ENCODE results near the gene UBR3.

Gene UBR3

DNA sequence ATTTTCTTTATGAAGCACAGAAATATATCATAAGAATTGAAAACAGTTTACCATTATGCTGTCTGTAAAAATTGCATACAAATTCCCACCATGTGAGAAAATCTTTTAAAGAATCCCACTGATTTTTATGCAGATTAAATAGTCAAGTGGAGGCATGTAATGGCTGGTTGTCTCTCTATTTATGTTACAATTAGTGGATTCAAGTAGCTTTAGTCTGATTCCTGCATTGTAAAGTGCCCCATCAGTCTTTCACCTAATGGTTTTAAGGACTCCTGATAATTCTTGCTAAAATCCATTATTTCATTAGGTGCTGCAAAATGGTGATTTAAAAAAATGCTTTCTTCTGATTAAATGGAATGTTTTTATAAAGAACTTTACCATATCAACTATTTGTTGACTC lies 202.3 kb downstream of the UBR3 start:
- Histone ChIP-seq H3K9me3 (replicated peaks; ENCODE audit: low read length) (no peaks in the 10 kb centered on the region), H3K4me1 (ENCODE audit: control insufficient read depth, insufficient read depth, low read length) (no peaks in the 10 kb centered on the region), H3K4me2 (ENCODE audit: low read length) (no peak overlapping the region), H3K9ac (ENCODE audit: low read depth, low read length) (no peak overlapping the region), H3K27me3 (ENCODE audit: control insufficient read depth, insufficient read depth, low read length) (no peaks in the 10 kb centered on the region), H3K36me3 (ENCODE audit: insufficient read depth, low read length) (peaks cover 27% of the 10 kb centered on the region), H3K4me3 (ENCODE audit: low read length) (no peak overlapping the region)

DNA sequence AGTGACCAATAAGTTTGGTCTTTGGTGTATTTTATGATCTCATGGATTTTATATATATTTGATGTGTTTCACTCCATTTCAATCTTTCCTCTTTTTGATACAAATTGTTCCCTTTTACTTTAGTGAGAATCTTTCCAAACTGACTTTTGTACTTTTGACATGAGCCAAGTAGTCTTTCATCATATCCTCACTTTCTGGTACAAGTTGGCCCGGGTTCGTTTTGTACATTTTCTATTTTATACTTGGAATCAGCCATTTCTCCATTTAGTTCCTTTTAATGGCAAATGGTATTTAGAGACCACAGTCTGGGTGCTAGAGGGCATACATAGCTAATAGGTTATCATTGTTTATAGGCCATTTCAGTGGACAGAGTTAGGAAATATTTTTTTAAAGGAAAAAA lies 202.8 kb downstream of the UBR3 start:
- Histone ChIP-seq H3K36me3 (ENCODE audit: insufficient read depth, low read length) (peaks cover 27% of the 10 kb centered on the region), H3K4me3 (ENCODE audit: low read length) (no peak overlapping the region), H3K9ac (ENCODE audit: low read depth, low read length) (no peak overlapping the region), H3K4me1 (ENCODE audit: control insufficient read depth, insufficient read depth, low read length) (no peaks in the 10 kb centered on the region), H3K27me3 (ENCODE audit: control insufficient read depth, insufficient read depth, low read length) (no peaks in the 10 kb centered on the region), H3K9me3 (replicated peaks; ENCODE audit: low read length) (no peaks in the 10 kb centered on the region), H3K4me2 (ENCODE audit: low read length) (no peak overlapping the region)

DNA sequence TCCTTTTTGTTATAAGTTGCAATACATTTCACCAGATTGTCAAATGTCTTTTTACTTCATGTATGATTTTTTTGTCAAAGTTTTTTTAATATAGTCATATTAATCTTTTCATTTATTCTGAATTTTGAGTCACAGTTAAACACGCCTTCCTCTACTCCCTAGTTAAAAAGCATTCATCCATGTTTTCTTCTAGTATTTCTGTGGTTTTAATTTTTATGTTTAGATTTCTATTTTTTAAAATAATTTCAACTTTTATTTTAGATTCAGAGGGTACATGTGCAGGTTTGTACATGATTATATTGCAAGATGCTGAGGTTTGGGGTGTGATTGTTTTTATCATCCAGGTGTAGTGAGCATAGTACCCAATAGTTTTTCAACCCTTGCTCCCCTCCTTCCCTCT lies 204.0 kb downstream of the UBR3 start:
- H3K4me1 ChIP-seq (ENCODE audit: control insufficient read depth, insufficient read depth, low read length), result no peaks in the 10 kb centered on the region

DNA sequence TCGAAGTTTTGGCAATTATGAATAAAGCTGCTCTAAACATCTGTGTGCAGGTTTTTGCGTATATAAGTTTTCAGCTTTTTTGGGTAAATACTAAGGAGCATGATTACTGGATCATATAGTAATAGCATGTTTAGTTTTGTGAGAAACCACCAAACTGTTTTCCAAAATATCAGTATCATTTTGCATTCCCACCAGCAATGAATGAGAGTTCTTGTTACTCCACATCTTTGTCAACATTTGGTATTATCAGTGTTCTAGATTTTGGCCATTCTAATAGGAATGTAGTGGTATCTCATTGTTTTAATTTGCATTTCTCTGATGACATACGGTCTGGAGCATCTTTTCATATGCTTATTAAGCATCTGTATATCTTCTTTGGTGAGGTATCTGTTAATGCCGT lies 207.3 kb downstream of the UBR3 start:
- H3K4me1 ChIP-seq (ENCODE audit: control insufficient read depth, insufficient read depth, low read length), result no peaks in the 10 kb centered on the region
- no peak overlapping the region for H3K9ac ChIP-seq (ENCODE audit: low read depth, low read length)

More for the DNA sequence above, 204.0 kb downstream of the UBR3 start:
- H3K27me3 ChIP-seq (ENCODE audit: control insufficient read depth, insufficient read depth, low read length), result no peaks in the 10 kb centered on the region
- H3K4me2 ChIP-seq (ENCODE audit: low read length), result no peak overlapping the region
- H3K9ac ChIP-seq (ENCODE audit: low read depth, low read length), result no peak overlapping the region
- no peak overlapping the region for H3K4me3 ChIP-seq (ENCODE audit: low read length)
- H3K36me3 ChIP-seq (ENCODE audit: insufficient read depth, low read length), result peaks cover 22% of the 10 kb centered on the region
- no peaks in the 10 kb centered on the region for H3K9me3 ChIP-seq (replicated peaks; ENCODE audit: low read length)

DNA sequence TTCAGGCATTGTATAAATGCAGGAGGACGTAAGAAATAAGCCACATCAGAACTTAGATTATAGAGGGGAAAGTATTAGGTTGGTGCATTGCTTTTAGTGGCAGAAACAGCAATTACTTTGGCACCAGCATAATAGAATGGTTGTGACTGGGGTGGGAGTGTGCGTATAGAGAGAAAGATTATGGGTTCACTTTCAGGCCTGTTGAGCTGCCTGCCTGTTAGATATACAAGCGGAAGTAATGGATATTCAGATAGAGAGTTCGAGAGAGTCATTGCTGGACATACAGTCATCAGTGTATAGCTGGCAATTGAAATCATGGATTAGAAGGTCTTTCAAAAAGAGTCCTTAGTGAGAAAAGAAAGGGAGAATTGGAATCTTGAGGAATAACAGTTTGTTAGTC lies 211.5 kb downstream of the UBR3 start:
- Histone ChIP-seq H3K27me3 (ENCODE audit: control insufficient read depth, insufficient read depth, low read length) (no peaks in the 10 kb centered on the region), H3K4me2 (ENCODE audit: low read length) (no peak overlapping the region), H3K9ac (ENCODE audit: low read depth, low read length) (no peak overlapping the region), H3K4me3 (ENCODE audit: low read length) (no peak overlapping the region), H3K9me3 (replicated peaks; ENCODE audit: low read length) (no peaks in the 10 kb centered on the region), H3K36me3 (ENCODE audit: insufficient read depth, low read length) (peaks cover 8% of the 10 kb centered on the region), H3K4me1 (ENCODE audit: control insufficient read depth, insufficient read depth, low read length) (no peaks in the 10 kb centered on the region)

More for the DNA sequence above, 207.3 kb downstream of the UBR3 start:
- Histone ChIP-seq H3K27me3 (ENCODE audit: control insufficient read depth, insufficient read depth, low read length) (no peaks in the 10 kb centered on the region), H3K36me3 (ENCODE audit: insufficient read depth, low read length) (peaks cover 16% of the 10 kb centered on the region), H3K9me3 (replicated peaks; ENCODE audit: low read length) (no peaks in the 10 kb centered on the region), H3K4me3 (ENCODE audit: low read length) (no peak overlapping the region), H3K4me2 (ENCODE audit: low read length) (no peak overlapping the region)

DNA sequence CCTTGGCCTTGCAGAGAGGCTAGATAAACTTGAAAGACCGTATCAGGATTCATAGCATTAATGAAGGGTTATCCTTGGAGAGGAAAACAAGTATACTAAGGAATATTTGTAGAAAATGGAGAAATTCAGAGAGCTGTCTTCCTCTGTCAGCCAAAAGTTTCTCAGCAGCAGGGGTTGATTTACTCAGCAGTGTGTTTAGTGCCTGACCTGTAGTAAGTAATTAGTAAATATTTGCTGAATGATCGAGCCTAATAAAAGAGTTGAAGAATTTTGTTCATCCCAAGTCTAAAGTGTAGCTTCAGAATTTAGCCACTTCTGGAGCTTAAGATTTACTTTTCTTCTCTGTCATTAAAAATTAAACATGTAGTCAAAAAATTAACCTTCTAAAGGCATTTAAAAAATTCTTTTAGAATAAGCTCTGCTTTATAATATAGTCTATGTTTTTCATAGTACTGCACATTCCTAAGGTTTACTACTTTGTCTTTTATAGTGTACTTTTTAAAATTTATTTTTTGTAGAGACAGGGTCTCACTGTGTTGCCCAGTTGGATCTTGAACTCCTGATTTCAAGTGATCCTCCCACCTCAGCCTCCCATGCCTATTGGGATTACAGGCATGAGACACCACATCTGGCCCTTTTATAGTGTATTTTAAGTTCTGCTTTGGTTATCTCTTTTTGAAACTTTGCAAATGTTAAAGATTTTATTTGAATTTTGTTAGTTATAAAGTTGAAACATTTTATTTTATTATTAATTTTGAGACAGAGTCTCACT lies 212.3 kb downstream of the UBR3 start:
- no peaks in the 10 kb centered on the region for H3K27me3 ChIP-seq (ENCODE audit: control insufficient read depth, insufficient read depth, low read length)
- H3K9ac ChIP-seq (ENCODE audit: low read depth, low read length), result no peak overlapping the region
- H3K9me3 ChIP-seq (replicated peaks; ENCODE audit: low read length), result no peaks in the 10 kb centered on the region
- no peak overlapping the region for H3K4me2 ChIP-seq (ENCODE audit: low read length)
- peaks cover 6% of the 10 kb centered on the region for H3K36me3 ChIP-seq (ENCODE audit: insufficient read depth, low read length)
- H3K4me1 ChIP-seq (ENCODE audit: control insufficient read depth, insufficient read depth, low read length), result no peaks in the 10 kb centered on the region
- H3K4me3 ChIP-seq (ENCODE audit: low read length), result no peak overlapping the region

DNA sequence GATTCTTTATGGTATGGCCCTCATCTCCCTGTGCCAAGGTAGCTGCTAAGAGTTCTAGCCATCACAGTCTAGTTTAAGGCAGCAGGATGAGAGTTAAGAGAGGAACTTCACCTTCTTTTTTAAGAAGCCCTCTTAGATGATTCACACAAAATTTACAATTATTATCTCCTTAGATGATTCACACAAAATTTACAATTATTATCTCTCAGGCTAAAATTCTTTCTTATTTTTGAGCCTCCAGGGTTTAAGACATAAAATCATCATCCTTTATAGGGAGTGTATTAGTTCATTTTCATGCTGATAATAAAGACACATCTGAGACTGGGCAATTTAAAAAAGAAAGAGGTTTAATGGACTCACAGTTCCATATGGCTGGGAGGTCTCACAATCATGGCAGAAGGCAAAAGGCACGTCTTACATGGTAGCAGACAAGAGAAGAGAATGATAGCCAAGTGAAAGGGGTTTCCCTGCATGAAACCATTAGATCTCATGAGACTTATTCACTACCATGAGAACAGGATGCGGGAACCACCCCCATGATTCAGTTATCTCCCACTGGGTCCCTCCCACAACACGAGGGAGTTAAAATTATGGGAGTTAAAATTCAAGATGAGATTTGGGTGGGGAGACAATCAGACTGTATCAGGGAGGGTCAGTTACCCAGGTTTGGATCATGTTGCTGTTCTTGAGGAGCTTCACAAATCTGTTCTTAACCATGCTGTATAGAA lies 217.7 kb downstream of the UBR3 start:
- Histone ChIP-seq H3K36me3 (ENCODE audit: insufficient read depth, low read length) (peaks cover 8% of the 10 kb centered on the region), H3K4me1 (ENCODE audit: control insufficient read depth, insufficient read depth, low read length) (no peaks in the 10 kb centered on the region), H3K9me3 (replicated peaks; ENCODE audit: low read length) (no peaks in the 10 kb centered on the region), H3K9ac (ENCODE audit: low read depth, low read length) (no peak overlapping the region), H3K4me2 (ENCODE audit: low read length) (no peak overlapping the region), H3K4me3 (ENCODE audit: low read length) (no peak overlapping the region), H3K27me3 (ENCODE audit: control insufficient read depth, insufficient read depth, low read length) (no peaks in the 10 kb centered on the region)

DNA sequence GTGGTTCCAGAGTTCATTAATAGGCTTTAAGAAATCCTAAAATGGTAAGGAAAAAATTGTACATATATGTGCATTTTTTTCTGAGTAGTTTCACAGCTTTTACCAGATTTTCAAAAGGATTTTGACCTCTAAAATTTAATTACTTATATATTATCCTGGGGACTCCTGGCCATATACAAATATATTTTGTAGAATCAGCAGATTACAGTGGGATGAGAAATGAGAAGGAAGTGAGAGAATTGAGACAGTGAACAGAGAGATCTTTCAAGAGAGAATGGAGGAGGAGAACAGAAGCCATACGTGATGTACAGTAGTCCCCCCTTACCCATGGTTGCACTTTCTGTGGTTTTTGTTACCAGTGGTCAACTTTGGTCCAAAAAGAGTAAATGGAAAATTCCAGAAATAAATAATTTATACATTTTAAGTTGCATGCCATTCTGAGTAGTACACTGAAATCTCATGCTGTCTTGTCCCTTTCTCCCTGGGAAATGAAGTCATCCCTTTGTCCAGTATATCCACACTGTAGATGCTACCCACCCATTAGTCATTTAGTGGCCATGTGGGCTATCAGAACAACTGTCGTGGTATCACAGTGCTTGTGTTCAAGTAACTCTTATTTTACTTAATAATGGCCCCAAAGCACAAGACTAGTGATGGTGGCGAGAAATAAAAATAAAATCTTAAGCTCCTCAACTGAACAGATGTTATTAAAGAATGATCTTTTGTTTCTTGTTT lies 220.2 kb downstream of the UBR3 start:
- Histone ChIP-seq H3K36me3 (ENCODE audit: insufficient read depth, low read length) (peaks cover 12% of the 10 kb centered on the region), H3K4me2 (ENCODE audit: low read length) (no peak overlapping the region), H3K4me1 (ENCODE audit: control insufficient read depth, insufficient read depth, low read length) (peaks cover 8% of the 10 kb centered on the region), H3K9me3 (replicated peaks; ENCODE audit: low read length) (no peaks in the 10 kb centered on the region), H3K4me3 (ENCODE audit: low read length) (no peak overlapping the region), H3K9ac (ENCODE audit: low read depth, low read length) (no peak overlapping the region), H3K27me3 (ENCODE audit: control insufficient read depth, insufficient read depth, low read length) (no peaks in the 10 kb centered on the region)

DNA sequence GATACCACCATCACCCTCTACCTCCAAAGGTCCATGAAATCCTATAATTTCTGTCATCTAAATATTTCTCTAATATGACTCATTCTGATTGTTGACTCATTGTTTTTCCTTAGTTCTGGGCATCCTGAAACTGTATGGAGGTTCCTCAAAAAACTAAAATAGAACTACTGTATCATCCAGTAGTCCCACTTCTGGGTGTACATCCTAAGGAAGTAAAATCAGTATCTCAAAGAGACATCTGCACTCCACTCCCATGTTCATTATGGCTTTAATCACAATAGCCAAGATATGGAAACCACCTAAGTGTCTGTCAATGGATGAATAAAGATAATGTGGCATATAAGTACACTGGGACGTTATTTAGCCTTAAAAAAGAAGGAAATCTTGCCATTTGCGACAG lies 224.9 kb downstream of the UBR3 start:
- Histone ChIP-seq H3K4me2 (ENCODE audit: low read length) (no peak overlapping the region), H3K27me3 (ENCODE audit: control insufficient read depth, insufficient read depth, low read length) (no peaks in the 10 kb centered on the region), H3K9ac (ENCODE audit: low read depth, low read length) (no peak overlapping the region), H3K4me1 (ENCODE audit: control insufficient read depth, insufficient read depth, low read length) (peaks cover 9% of the 10 kb centered on the region), H3K4me3 (ENCODE audit: low read length) (no peak overlapping the region), H3K36me3 (ENCODE audit: insufficient read depth, low read length) (peaks cover 33% of the 10 kb centered on the region), H3K9me3 (replicated peaks; ENCODE audit: low read length) (no peaks in the 10 kb centered on the region)

DNA sequence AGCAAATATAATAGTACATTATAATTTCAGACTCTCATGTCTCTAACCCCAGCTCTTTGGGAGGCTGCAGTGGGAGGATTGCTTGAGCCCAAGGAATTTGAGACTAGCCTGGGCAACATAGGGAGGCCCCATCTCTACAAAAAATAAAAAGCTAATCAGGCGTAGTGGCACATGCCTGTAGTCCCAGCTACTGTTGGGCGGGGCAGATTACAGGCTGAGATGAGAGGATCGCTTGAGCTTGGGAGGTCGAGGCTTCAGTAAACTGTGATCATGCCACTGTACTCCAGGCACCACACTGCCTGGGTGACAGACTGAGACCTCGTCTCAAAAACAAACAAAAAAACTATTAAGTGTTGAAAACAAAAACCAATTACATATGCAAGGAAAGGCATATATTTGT lies 227.7 kb downstream of the UBR3 start:
- Histone ChIP-seq H3K36me3 (ENCODE audit: insufficient read depth, low read length) (peaks cover 46% of the 10 kb centered on the region), H3K9me3 (replicated peaks; ENCODE audit: low read length) (no peaks in the 10 kb centered on the region), H3K4me3 (ENCODE audit: low read length) (no peak overlapping the region), H3K4me2 (ENCODE audit: low read length) (no peak overlapping the region), H3K9ac (ENCODE audit: low read depth, low read length) (no peak overlapping the region), H3K27me3 (ENCODE audit: control insufficient read depth, insufficient read depth, low read length) (no peaks in the 10 kb centered on the region), H3K4me1 (ENCODE audit: control insufficient read depth, insufficient read depth, low read length) (peaks cover 9% of the 10 kb centered on the region)

DNA sequence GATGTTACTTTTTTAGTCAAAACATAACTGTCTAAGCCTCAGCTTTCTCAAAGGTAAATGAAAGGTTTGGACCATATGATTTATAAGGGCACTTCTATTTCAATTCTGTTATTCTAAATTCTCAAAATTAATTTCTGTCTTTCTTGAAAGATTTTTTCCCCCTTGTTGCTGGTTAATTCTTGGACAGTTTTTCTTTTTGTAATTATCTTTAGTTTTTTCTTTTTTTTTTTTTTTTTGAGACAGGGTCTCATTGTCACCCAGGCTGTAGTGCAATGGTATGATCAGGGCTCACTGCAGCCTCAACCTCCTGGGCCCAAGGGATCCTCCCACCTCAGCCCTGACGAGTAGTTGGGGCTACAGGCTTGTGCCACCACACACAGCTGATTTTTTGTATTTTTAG lies 229.6 kb downstream of the UBR3 start:
- Histone ChIP-seq H3K4me3 (ENCODE audit: low read length) (no peak overlapping the region), H3K9ac (ENCODE audit: low read depth, low read length) (no peak overlapping the region), H3K27me3 (ENCODE audit: control insufficient read depth, insufficient read depth, low read length) (no peaks in the 10 kb centered on the region), H3K4me2 (ENCODE audit: low read length) (no peak overlapping the region), H3K4me1 (ENCODE audit: control insufficient read depth, insufficient read depth, low read length) (peaks cover 7% of the 10 kb centered on the region), H3K36me3 (ENCODE audit: insufficient read depth, low read length) (peaks cover 53% of the 10 kb centered on the region), H3K9me3 (replicated peaks; ENCODE audit: low read length) (no peaks in the 10 kb centered on the region)
